GM19452 (cell line): ENCODE data around the gene EPSTI1.
A peak's percentile ranks its signal among the peaks of the same experiment; 100 is the strongest.
"Not testable (repeated sequence)": the region's sequence is repeated elsewhere in the genome, so short reads cannot be mapped to it uniquely, and the experiment has no call there.

Experiments
- ATAC-seq: cut with Tn5 transposase; IDR thresholded peaks from one replicate; pipeline ENCODE4 v1.9.1; 2021; ENCODE audit not compliant: unreplicated experiment

EPSTI1 gene

GRCh38 chr13:42991898-42992763, at the start of gene EPSTI1:
Gene EPSTI1 (minus strand): TSS chr13:42992241. CDS start chr13:42992165, 76 bp downstream.
- ATAC-seq, result peak; percentile 76

DNA sequence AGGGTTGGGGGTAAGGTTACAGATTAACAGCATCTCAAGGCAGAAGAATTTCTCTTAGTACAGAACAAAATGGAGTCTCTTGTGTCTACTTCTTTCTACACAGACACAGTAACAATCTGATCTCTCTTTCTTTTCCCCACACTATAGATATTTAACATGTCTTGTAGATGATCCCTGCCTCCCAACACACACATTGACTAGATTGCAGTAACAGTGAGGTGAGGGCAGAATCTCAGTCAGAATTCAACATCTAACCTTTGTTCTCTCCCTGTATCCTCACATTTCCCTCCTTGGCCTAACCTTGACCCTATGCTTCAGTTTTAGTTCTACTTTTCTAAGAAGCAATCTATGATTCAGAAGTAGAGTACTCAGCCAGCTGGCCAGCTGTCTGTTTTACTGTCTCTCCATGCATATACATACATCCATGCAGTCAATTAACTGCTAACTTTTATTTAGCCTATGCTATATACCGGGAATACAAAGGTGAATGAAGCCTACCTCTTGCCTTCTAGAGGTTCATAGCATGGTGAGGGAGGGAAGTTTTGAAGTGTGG, 49.4 kb upstream of the EPSTI1 start:
- ATAC-seq, result peak; percentile 53

- not testable (repeated sequence) for ATAC-seq
These were observed 48.7 kb upstream of the EPSTI1 start for GRCh38 chr13:43040581-43041368.

GRCh38 chr13:43039966-43040365, 47.9 kb upstream of the EPSTI1 start:
- ATAC-seq, result no peak

- no peak for ATAC-seq
These were observed 44.6 kb upstream of the EPSTI1 start for GRCh38 chr13:43036351-43037250.

- ATAC-seq, result no peak
These were observed 41.0 kb upstream of the EPSTI1 start for GRCh38 chr13:43033038-43033437.

GRCh38 chr13:43031881-43032280, 39.8 kb upstream of the EPSTI1 start:
- no peak for ATAC-seq

GRCh38 chr13:43030548-43030947, 38.5 kb upstream of the EPSTI1 start:
- ATAC-seq, result no peak

DNA sequence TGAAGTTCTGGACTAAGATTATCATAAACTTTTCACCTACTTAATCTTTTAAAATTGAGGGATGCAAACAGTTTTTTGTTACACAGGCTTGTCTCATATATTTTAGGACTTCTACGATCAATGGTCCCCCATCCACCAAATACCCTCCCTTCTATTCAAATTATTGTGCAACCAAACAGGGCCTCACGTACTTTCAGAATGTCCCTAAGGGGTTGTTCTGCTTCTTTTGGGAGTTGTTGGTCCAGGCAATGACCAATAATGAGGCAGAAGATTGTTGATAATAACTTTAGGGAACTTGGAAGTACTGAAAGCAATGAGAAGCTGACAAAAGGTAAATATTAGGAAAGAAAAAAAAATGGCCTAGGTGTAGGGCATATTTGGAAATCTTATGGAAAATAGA, 34.2 kb upstream of the EPSTI1 start:
- ATAC-seq, result no peak

DNA sequence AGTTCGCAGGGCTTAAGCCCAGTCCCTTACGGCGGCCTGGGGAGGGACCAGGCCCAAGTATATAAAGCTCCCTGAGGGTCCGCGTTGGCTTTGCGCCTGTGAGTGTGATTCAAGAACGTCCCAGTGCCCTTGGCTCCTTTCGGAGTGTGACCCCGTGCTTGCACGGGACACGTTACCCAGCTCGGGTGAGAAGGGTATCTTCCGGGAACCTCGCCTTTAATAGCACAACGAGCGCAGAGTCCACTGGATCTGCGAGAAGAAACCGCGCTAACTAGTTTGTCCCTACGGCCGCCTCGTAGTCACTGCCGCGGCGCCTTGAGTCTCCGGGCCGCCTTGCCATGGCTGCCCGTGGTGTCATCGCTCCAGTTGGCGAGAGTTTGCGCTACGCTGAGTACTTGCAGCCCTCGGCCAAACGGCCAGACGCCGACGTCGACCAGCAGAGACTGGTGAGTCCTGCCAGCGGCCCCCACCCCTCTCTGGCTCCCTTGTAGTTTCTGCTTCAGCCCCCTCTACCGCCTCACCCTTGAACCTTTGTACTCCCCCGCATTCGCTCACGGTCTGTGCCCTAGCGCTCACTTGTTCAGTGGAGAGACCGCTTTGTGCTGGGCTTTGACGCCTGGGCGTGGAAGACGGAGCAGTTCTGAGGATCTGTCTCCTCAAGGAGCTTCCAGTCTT, 31.4 kb upstream of the EPSTI1 start, which contains the start of gene DNAJC15:
Gene DNAJC15 (plus strand): TSS at position 298 of the 675 bp plus-strand sequence. CDS start 41 bp downstream, at position 339.
- peak; percentile 82 for ATAC-seq

GRCh38 chr13:43022934-43023288, 30.9 kb upstream of the EPSTI1 start:
- no peak for ATAC-seq

- ATAC-seq, result no peak
These were observed 30.1 kb upstream of the EPSTI1 start for GRCh38 chr13:43021926-43022670.

DNA sequence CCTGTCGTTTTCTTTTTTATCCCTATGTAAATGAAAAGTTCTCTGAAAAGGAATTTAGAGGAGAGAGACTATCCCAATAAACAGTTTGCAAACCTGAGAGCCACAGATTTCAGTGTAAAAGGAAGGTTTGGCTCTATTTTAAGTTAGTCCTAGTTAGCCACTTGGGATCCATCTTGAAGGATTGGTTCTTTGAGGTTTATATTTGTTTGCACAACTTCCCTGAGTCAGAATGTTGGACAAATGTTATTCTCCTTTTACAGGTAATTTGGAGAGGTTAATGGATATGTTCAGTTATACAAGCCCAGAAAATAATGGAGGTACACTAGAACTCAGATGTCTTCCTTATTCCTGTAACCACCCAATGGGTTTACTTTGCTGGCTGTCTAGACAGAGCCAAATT, 28.8 kb upstream of the EPSTI1 start:
- no peak for ATAC-seq

DNA sequence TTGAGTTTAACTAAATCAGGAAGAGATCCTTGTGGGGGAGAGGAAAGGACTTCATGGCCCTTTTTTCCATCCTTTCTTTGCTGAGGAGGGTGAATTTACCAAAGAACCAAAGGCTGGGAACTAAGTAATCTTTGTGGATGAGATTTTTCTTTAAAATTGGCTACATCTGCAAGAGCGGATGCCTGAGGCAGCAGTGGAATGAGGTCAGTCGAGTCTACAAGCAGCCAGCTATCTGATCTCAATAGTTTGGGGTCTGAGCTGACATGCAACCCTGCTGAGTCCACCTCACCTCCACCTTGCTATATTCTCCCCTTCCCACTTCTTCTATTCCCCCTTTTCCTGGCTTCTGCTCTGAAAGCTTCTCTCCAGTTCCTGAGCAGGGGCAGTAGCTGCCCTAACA, 27.8 kb upstream of the EPSTI1 start:
- ATAC-seq, result no peak

GRCh38 chr13:43016226-43016625, 24.2 kb upstream of the EPSTI1 start:
- ATAC-seq, result no peak

DNA sequence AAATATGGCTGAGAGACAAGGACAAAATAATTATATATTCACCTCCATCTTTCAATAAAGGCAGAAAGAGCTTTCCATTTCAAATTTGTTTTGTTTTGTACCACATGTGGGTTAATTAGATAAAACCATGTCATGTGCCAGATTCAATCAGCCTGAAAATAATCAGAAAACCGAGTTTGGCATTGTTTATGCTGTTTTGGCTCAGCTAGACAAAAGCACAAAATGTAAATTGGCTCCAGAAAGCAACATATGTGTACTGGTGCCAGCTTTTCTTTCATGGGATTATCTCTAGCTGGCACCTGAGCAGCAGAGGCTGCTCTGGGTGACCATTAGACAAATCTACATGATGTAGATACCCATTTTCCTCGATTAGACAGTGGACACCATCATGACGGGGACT, 22.1 kb upstream of the EPSTI1 start:
- no peak for ATAC-seq

DNA sequence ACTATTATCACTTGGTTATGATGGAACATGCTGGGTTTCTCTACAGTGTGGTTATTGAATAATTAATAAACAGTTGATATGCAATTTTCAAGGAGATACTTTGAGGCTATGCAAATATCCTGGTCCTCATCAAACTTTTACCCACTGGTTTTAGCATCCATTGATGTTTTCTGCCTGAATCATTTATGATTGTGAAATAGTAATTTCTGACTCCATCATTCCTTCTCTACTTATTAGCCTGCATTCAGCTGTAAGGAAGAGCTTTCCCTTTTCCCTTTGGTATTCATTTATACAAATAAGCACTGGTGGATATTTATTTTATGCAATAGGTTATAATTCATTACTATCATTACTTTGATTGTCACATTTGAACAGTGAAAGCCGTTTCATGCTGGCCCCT, 17.5 kb upstream of the EPSTI1 start:
- no peak for ATAC-seq

GRCh38 chr13:43008596-43008995, 16.6 kb upstream of the EPSTI1 start:
- ATAC-seq, result no peak

GRCh38 chr13:43006893-43007631, 15.0 kb upstream of the EPSTI1 start:
- ATAC-seq, result no peak
